Activated CD8-positive, alpha-beta memory T cell treated with anti-CD3 and anti-CD28 coated beads, Interleukin-2, amount 50 U/mL, for 48 hours (primary cell): ENCODE measurements around the gene TMEM18.

Source experiments
- DNase-seq: peaks from one replicate; pipeline ENCODE4 v3.0.0-alpha.2; 2020

TMEM18 gene

DNA sequence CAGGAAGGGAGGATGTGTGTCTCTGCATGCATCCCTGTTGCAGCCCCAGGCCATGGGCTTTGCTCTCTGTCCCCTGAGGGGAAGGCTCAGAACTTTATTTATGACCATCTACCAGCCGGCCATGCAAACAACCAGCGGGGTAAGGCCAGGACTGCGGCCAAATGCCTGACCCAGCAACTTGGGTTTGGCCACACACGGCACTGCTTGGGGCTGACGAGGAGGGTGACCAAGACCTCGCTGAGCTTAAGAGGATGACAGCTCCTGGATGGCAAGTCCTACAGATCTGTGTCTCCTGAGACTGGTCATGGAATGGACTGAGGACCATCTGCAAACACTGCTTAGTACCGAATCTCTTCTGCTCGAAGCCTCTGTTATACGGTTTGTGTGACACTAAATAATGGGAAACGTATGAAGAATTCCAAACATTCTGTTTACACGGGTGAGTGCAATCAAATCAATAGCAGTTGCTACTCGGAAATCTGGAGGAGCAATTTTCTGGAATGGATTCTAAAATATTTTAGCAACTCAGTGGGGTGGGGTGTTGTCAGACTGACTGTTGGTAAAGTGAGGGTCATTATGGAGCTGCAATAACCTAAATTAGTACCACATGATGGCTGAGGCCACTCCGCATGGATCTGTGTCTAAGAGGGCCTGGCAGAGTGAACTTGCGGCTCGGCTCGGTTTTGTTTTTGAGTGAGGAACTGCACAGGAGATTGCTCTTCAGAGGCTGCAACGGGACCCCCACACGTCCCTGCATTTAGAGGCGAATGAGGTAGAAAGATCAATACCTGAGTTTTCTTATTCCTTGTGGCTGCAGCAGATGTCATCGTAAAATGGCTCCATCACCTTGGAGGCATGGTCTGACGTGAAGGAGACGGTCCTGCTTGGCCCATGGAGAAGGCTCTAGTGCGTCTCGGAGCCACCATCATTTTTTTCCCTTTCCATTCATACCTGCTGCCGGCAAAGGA, 26.6 kb downstream of the TMEM18 start:
- DNase-seq: peak; percentile 32

GRCh38 chr2:649426-650342, 27.5 kb downstream of the TMEM18 start:
- DNase-seq: peak; percentile 25

DNA sequence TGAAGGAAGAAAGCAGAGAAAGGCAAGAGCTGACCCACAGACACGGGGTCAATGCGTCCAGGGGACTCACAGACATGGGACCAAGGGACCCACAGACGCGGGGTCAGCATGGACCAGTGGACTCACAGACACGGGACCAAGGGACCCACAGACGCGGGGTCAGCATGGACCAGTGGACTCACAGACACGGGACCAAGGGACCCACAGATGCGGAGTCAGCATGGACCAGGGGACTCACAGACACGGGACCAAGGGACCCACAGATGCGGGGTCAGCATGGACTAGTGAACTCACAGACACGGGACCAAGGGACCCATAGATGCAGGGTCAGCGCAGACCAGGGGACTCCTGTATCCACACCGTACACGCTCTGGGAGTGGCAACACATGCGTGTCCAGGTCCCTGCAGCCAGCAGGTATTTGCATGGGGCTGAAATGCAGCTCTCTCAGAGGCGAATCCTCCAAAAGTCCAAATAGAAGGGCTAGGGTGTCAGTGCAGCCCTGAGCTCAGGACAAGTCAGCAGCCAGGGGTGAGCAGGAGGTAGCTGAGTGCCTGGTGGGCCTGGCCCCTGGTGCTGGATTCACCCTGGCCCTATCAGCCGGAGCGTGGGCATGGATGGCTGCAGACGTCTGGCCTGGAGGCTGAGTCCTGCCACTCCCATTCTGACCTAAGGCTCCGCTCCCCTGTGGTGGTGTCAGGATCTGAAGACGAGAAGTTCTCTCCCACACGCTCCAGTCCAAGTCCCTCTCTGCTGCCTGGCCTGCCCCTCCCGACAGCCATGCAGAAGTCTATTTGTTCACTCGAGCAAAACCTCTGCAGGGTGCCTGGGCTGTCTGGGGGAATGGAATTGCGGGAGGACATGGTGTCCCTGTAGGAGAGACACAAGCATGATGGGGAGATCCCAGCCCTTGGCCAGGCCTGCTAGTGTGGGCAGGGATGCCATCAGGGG, 28.5 kb downstream of the TMEM18 start:
- peak; percentile 43 for DNase-seq

GRCh38 chr2:647691-648231, 29.4 kb downstream of the TMEM18 start:
- peak; percentile 38 for DNase-seq

- DNase-seq: peak; percentile 20
Observed at GRCh38 chr2:647003-647560, 30.1 kb downstream of the TMEM18 start.

GRCh38 chr2:644871-645270, 32.3 kb downstream of the TMEM18 start:
- peak; percentile 18 for DNase-seq

- DNase-seq: no peak
Observed at GRCh38 chr2:643761-644160, 33.4 kb downstream of the TMEM18 start.

DNA sequence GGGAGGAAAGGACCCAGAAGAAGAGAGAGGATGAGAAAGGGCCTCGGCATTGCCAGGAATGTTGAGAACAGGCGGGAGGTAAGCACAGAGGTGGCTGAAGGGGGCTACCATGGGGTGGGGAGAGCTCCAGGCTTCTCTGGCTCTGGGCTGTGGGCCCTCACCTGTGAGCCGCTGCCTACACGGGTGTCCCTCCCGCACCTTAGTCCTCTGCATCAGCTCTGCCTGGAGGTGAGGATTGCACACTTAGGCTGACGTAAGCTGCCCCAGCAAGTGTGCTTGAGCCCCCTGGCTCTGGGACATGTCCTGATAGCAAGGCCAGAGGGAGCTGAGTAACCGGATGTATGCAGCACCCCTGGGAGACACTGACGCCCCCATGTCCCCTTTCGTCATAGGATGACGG, 33.9 kb downstream of the TMEM18 start:
- peak; percentile 38 for DNase-seq

DNA sequence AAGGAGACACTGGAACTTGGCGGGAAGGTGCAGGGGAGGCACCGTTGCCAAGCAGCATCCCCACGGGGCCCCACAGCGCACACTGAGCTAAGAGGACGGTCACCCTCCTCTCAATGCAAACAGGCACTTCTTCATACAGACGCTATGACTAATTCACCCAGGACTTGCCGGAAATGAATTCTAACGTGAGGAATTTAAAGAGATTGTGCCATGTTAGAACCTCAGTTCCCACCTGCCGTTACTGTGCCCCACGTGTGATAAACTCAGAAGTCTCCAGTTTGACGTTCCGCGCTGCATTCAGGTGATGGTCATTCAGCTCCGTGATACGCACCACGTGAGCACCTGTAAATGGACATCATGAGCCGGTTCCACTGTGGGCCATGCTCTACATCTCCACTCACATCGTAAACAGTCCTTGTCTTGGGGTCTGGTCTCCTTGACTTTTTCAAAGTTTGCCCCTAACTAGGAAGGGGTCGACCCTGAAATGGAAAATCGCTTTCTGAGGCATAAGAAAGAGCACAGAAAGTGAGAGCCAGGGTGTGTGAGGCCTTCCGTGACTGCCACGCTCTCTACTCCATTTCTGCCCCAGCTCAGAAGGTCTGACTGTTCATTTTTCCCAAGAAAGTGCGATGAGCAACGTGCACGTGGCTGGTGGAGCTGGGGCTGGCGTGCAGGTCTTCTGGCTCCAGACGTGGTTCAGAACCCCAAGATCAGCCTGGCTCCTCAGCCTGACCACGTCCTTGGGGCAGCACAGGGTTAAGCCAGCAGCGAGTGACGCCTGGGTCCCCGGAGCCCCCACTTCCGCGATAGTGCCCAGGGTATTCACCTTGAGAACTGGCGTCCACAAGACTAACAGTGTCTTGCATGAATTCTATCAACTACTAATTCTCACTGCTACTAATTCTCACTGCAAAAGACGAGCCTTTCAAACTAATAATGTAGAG, 35.1 kb downstream of the TMEM18 start:
- no peak for DNase-seq

DNA sequence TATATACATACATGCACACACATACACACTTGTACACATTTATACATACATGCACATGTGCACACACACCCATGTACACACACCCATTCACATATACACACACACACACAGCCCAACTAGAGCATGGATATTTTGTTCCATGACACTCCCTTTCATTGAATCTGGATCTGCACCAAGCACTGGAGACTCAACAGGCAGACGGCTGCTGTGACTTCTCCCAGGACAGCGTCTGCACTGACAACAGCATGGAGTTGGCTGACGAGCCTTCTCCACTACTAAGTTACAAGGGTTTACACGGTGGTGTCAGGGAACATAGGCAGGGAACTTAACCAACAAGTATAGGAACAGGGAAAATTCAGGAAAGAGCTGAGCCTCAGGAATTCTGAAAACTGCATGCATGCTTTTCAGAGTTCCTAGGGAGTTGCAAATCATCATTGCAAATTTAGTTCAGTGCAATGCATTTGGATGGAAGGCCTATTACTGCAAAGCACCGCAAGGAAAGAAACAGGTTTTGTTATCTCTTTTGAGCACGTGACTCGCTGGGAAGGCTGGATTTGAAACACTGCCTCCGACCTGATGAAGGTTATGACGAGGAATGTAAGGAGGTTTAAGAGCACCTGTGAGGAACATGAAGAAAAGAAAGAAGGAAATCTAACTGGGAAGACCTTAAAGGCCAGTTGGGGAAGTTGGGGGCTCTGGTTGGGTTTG, 35.9 kb downstream of the TMEM18 start:
- DNase-seq: no peak

GRCh38 chr2:639703-640102, 37.5 kb downstream of the TMEM18 start:
- DNase-seq: no peak

DNA sequence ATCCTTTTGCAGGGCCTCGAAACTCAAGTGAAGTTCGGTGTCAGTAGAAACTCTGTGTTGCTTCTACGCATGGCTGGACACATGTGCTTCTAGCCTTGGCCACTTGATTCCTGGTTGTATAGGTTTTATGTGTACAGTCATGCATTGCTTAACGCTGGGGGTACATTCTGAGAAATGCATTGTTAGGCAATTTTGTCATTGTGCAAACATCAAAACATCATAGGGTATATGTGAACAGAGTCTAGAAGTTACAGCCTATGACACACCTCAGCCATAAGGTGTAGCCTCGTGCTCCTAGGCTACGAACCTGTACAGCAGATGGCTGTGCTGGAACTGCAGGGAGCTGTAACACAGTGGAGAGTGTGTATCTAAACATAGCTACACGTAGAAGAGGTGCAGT, 39.4 kb downstream of the TMEM18 start:
- DNase-seq: no peak

DNA sequence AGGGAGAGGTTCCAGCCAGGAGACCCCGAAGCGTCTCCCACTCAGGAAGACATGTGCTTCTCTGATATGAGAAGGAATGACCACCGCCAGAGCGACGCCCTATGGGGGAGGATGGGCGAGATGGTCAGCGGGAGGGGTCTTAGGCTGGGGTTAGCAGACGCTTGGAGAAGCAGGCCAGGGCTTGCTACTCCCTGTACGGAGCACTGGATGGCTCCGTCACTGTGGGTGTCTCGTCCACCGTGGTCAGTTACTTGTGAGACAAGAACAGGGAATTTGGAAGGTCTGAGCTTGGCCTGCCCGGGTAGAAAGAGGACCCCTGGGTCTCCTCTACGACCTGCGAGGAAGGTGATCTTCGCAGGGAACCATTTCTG, 39.8 kb downstream of the TMEM18 start:
- no peak for DNase-seq

DNA sequence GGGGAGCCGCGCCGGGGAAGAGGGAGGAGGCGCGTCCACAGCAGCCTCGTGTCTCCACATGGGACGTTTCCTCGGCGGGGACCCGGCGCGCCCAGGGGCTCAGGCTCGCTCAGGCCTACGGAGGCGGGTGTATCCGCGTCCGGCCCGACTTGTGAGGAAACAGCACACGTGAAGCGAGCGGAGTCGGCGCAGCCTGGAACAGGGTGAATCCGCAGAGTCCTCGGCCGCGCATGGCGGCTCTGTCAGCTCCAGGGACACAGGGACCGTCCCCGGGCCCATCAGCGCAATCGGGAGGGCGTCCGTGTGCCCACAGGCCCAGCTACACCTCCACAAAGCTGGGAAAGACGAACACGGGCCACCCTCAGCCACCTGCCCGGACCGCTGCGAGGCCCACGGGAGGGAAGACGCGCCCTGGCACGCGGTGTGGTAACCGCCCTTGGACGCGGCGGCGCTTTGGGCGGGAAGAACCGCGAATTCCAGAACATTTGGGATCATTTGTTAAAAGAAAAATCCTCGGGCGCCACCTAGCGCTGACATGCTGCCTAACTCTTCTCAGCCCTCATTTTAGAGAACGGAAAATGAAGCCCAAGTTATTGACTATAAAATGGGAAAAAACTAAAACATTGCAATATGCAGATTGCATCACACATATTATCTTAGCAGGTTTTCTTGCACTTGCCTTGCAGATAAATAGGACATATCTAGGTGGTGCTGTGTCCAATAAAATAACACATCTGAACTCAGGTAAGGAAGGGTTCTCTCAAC, 40.4 kb downstream of the TMEM18 start:
- DNase-seq: peak; percentile 79

GRCh38 chr2:635687-636621, 41.3 kb downstream of the TMEM18 start:
- no peak for DNase-seq

GRCh38 chr2:634636-635388, 42.4 kb downstream of the TMEM18 start:
- no peak for DNase-seq

DNA sequence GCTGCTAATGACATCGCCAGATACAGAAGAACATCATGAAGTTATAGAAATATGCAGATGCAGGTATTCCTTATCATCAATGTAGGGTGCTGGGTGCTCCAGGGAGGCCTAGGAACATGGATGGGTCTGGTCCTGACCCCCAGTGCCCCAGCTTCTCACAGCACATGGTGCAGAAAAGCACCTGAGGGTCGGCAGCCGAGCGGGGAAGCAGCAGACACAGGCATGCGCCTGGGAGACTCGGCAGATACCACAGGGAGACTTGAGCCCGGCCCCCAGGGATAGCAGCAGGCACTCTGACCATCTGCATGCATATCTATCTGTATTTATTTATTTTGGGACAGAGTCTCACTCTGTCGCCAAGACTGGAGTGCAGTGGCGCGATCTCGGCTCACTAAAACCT, 43.2 kb downstream of the TMEM18 start:
- no peak for DNase-seq
